Activated CD4-positive, CD25-positive, alpha-beta regulatory T cell treated with anti-CD3 and anti-CD28 coated beads, Interleukin-2, amount 50 U/mL, for 24 hours (primary cell): ENCODE results near the gene THSD7B.
"Not testable (repeated sequence)": the region's sequence is repeated elsewhere in the genome, so short reads cannot be mapped to it uniquely, and the experiment has no call there.

Source experiments
- ATAC-seq, 2 donors: fragments of 150-1000 bp; cut with Tn5 transposase; one replicate each; pipeline ENCODE4 v1.10.0; 2021; ENCODE audit warnings: mild to moderate bottlenecking in 1 of 2, moderate library complexity in 1 of 2

The THSD7B gene

DNA sequence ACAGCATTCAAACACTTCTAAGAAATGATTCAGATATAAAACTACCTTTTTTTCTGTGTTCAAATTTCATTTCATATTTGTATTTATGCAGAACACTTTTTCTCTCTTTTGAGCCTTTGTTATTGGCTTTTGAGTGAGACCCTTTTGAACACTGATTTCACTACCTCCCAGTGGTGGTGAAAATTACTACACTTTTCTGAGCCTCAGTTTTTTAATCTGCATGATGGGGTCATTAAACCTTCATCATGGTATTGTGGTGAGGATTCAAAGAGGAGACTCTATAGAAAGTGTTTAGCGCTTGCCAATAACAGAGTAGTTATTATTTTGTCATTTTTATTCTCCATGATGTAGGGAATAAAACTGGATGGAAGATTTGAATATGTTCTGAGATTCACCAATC, 169.8 kb downstream of the THSD7B start:
- ATAC-seq: no peak

DNA sequence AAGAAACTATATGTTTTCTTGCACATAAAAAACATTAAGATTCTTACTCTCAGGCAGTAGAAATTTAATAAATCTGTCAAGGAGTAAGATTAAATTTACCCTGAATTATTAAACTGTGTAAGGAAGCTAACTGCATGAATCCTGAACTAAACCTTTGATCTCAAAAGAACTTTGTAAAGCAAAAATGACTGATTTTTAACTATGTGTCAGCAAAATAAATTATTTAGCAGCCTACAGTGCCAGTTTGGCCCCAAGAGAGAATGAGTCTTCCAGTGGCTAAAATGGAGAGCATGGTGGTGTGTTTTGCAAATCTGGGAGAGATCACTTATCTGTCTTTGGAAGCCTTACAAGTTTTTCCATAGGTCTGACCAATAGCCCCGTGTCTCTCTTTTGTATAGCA, 190.7 kb downstream of the THSD7B start:
- no peak for ATAC-seq

DNA sequence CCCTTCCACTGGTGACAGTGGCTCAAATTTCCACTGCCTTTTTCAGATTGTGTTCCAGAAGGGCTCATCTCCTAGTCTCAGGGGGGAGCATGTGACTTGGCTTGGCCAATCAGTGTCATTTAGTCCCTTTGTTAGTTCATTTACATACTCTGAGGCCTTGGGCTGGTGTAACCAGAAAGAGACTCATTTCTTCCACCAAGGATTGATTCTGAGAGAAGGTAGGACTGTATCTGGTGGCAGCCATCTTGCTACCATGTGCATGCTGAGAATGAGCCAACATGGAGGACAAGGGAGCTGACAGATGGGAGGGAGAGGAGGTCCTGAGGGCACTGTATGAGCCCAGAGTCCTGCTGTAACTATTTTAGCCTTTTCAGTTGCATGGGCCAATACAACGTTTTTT, 191.7 kb downstream of the THSD7B start:
- ATAC-seq: no peak

DNA sequence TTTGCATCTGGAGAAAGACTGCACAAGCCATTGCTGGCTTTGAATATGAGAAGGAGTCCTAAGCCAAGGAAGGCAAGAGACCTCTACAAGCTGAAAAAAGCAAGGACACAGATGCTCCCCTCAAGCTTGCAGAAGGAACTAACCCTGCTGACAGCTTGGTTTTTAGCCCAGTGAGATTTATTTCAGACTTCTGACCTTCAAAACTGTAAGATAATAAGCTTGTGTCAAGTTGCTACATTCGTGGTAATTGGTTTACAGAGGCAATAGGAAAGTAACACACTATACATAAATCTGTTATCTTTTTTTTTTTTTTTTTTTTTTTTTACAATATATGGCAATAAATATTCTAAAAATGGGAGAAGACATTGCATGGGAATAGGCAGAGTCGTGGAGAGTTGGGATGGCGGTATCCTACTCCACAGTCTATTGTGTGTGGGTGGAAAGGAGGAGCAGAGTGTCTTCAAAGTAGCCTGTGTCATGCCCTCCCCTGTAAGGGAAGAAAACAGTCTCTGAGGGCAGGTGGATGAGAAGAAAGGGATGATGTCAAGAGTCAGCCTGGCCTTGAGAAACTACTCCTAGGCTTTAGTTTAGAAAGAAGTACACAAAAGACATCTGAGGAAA, 196.9 kb downstream of the THSD7B start:
- ATAC-seq: no peak

DNA sequence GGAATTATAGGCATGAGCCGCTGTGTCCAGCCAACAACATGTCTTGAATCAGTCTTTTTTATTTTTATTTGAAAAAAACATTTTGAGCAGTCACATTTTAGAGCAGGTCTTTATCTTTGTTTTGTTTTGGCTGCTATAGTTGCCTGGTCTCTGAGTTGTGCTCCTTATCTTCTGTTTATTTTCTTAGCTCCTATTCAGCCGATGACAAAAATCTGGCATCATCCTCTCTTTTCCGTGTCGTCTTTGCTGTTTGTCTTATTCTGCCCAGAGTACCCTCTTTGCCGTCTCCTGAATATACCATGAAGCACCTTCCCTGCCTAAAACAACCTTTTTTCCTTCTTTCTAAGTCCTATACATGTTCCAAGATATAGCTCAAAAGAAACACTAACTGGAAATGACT, 201.1 kb downstream of the THSD7B start:
- ATAC-seq: no peak

DNA sequence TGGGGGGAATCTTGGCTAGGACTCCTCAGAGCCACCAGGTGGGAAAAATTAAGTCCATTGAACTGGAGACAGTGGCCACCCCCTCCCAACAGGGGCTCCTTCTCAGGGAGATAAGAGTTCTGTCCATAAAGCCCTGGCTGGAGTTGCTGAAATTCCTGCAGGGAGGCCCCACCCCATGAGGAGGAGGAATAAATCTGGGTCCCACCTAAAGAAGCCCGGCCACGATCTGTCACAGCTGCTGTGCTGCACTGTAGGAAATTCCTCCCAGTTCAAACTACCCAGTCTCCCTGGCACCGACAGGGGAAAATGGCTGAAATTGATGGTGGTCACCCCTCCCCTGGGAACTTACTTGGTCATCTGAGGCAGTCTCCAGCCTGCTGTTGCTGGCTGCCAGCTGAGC, 215.0 kb downstream of the THSD7B start:
- ATAC-seq: no peak

DNA sequence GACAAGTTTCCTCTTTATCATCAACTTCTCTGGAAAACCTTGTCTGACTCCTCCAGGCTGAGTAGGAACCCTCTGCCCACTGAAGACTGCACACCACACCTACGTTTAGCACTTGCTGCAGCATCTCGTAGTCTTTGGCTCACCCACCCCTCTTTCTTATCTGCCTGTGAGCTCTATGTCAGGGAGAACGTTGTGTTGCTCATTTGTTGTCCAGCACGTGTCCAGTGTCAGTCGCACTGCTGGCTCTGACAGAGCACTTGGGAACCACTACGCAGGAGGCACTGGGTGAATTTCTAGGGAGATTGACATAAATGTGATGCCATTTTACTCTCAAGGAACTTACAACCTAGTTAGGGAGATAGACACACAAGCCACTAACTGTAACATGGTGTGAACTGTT, 216.3 kb downstream of the THSD7B start:
- ATAC-seq: not testable (repeated sequence)

DNA sequence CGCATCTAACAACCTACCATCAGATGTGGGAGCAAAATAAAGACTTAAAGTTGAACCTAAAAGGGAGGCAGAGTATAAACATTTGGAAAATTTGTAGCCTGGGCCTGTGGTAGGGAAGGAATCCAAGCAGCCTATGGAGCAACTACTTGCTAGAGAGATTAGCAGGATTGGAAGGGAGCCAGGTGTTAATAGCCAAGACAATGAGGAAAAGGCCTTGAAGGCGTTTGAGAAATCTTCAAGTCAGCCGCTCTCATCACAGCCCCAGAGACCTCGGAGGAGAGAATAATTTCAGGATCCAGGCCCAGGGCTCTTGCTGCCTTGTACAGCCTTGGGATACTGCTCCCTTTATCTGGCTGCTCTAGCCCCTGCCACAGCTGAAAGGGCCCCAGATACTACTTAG, 219.7 kb downstream of the THSD7B start:
- no peak for ATAC-seq

DNA sequence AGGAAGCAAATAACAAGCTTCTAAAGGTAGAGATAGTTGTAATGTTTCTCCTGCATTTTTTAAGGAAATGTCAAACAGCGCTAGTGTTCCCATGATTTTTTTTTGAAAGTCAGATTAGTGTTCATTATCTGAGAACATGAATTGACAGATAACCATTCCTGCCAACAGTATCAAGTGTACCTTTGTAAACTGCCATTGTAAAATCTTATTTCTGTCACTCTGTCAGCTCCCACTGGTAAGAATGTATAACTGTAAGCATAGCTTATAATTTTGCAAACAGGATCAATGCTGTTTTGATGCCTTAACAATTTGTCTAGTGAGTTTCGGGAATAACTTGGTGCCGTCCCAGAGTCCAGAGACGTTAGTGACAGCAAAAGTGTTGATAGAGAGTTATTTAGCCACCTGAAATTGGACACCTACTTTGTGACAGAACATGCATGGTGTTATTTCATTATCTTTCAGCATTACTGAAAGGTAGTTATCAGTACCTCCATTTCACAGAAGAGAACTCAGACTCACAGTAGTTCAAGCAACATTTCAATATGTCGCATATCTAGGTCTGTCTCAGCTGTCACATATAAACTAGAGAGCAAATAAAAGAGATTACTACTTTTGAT, 221.4 kb downstream of the THSD7B start:
- no peak for ATAC-seq

DNA sequence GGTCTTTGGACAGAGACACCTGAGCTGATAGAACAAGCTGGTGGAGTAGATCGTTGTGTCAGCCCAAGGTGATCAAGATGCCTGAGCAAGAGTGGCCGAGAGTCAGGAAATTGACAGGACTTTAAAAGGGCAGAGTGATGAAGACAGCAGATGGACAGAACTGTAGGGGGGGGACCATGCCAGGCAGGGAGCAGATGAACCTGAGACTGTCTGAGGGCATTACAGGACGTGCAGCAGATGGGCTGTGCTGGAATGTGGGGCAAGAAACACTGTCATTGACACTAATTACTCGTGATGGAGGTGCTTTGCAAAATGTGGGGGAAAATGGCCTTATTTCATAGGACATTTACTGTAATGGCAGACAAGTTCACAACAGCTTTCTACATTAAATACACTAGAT, 225.0 kb downstream of the THSD7B start:
- no peak for ATAC-seq

DNA sequence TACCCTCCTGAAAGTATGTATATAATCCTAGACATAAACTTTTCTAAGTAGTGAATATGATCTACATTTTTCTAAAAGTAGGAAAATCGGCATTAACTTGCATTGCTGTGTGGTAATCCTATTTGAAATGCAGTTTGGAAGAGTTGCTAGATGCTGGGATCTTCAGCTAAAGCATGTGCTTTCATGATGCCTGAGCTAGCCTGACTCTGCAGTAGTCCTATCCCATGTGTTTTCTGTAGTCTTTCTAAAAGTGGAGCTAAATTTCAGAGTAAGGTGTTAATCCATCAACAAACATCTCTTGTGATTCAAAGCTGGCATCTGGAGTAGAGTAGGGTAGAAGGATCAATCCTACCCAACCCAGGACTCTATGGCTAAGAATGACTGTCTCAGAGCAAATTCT, 229.4 kb downstream of the THSD7B start:
- ATAC-seq: no peak

DNA sequence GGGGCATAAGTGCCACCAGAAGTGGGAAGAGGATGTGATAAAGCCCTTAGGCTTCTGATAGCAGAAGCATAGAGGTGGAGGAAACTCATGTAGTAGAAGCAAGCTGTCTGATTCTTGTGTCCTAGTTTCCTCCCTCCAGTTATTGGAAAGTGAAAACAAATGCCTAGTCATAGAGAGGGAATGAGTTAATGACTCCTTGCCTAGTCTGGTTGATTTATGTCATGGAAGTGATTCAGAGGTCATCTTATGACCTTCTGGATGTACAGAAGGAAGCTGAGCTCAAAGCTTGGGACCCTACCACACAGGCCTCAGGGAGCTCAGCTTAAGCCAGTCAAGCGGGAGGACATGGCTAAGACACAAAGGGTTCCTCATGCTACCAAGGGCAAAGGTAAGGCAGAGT, 232.2 kb downstream of the THSD7B start:
- ATAC-seq: no peak

DNA sequence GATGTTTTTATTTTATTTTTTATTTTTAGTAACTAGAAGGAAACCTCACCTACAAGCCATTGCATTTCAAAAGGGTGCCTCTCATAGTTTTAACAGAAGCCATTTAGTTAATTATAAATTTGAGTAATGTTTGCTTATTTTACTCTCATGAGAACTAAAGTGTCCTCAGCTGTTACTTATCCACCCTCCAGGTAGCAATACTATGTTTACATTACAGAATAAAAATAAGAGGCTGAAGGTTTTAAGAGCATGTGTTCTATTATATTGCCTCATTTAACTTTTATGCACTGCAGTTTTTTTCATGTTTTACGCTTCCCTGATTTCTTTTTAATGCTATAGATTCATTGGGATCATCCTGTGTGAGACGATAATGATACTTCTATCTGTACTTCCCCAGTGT, 235.5 kb downstream of the THSD7B start:
- ATAC-seq: no peak

DNA sequence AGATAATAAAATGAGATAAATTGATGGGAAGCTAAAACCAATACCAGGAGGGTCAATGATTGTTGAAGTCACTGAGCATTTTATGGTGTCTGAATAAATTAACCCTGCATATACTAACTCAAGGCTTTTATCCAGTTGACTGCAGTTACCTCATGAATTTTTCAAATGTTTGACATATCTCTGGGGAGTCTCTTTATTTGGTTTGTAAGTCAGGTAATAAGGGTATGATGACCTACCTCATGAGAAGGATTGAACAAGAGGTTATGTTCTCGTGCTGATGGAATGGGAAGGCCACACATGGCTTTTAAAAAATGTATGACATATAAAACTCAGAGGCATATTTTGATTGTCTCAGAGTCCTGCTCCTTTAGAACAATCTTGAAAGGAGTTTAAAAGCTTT, 237.6 kb downstream of the THSD7B start:
- ATAC-seq: no peak

DNA sequence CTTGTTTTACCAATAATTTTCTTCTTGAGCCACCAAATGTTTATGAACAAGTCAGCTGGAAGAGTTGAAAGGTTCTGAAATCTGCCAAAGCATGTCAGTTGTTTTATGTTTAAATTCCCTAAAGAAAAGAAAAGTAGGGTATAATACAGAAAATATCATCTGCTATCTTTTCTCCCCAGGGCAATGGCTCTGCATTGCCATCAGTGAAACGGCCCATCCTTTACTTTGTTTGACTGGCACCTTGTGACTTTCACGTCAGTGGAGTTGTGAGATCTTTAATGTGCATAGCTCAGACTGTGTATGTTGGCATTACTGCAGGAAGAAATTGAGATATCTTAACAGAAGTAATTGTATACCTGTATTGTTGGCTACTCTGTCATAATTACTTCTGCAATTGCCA, 239.9 kb downstream of the THSD7B start:
- no peak for ATAC-seq

DNA sequence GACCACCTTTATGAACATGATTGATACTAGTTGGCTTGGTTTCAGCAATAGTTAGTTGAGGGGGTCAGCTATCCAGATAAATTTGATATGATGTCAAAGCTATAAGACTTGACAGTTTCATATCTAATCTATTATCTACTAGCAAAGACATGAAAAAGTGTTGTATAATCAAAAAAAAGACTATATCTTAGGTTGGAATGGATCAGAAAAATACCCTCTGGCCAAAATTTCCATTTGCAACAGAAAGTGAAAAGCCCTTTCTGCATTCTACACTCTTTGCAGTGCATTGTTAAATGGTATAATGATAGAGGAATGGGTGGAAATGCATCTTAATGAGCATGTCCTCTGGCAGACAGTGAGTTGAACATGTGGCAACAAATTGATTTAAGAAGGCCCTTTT, 242.6 kb downstream of the THSD7B start:
- ATAC-seq: no peak

DNA sequence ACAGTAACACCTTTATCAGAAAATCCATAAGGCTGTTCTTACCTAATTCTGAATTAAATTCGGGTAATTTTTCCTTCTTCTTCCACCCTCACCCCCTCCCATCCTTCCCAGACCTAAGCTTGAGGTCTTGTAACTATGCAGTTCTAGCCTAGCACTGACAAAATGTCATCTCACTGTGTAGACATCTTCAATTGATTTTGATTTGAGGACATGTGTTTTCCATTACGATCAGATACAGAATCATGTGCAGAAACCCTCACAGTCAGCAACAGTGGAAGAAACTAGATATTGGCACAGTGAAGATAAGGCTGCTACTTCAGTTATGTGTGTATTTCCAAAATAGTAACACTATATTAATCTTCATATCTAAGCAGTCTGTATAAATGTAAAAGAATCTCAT, 244.6 kb downstream of the THSD7B start:
- no peak for ATAC-seq

DNA sequence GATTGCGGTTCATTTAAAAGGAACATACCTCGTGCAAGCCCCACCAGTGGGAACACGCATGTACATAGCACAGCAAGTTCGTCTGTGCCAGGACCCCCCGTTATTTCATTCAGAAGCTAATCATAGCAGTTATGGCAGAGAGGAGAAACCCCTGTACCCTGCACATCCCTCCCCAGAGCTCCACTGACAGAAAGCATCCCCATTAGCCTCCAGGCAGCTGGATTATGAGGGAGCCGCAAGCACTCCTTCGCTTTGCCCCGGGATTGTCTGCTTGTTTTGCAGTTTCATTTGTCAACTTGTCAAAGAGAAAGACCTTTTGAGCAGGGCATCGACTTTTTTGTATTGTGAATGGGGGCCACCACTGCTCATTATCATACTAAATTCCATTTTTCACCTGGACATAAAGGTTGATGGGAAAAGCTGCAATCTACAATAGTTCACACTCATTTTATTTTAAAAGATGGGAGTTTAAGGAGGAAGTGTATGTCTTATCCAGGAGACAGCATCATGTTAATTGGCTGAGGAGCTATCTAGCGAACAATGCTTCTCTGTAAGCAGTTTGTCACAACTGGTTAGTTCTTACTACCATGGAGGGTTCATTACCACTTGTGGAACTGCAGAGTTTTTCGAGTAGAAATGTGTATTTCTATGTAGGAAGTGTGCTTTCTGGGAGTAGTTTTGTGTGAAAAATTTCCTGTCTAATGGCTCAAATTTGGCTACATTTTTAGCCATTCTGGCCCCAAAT, 255.3 kb downstream of the THSD7B start:
- ATAC-seq: no peak

DNA sequence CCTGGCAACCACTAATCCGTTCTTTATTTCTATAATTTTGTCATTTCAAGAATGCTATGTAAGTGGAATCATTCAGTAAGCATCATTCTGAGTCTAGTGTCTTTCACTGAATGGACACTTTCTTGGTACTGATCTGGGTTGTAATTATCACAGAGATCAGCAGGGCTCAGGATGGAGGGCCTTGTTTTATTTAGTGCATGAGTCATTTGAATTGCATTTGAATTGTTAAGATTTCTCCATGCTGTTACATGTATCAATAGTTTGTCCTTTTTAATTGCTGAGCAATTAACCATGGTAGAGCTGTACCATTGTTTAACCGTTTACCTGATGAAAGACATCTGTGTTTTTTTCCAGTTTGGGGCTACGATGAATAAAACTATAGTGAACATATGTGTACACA, 256.4 kb downstream of the THSD7B start:
- no peak for ATAC-seq

DNA sequence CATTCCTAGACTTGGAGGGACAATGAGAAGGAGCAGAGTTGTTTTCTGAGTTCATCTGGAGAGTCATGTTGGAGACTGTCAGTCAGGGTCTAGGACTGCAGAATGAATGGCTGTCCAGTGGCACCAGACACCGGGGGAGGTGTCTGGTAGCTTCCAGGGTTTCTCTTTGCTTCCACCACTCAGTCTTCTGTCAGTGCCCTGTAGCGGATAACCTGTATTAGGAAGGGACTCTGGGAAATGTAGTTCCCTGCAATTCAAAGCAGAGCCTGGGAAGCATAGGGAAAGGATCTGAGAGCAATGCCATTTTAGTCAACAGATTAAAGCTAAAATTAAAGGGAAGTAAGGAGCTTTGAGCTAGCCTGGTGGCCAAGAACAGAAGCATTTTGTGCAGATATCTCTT, 257.9 kb downstream of the THSD7B start:
- ATAC-seq: no peak

DNA sequence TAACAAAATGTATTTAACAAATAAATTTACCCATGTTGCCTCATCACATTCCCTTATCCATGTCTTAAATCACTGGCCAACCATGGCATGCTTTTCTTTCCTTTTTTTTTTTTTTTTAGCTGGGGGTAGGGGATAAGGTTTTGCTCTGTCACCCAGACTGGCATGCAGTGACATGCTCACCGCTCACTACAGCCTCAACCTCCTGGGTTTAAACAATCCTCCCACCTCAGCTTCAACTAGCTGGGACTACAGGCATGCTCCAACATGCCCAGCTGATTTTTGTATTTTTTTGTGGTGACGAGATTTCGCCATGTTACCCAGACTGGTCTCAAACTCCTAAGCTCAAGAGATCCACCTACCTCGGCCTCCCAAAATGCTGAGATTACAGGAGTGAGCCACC, 266.4 kb downstream of the THSD7B start:
- no peak for ATAC-seq

DNA sequence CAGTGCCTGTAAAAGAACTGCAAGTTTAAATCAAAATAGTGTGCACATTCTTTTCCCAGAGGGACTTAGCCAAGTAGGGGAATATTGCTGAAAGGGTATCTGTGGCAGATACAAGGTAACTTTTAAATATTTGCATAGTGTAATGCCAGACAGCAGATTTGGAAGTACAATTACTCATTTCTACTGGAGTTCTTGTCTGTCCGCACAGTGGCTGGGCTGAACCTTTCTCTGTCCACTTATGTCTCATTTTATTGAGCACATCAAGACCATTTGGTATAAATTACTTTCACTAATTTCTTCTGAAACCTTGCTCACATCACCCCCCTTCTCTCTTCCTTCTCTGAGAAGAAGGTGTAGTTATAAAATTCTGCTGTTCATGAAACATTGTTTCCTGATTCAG, 271.3 kb downstream of the THSD7B start:
- no peak for ATAC-seq

DNA sequence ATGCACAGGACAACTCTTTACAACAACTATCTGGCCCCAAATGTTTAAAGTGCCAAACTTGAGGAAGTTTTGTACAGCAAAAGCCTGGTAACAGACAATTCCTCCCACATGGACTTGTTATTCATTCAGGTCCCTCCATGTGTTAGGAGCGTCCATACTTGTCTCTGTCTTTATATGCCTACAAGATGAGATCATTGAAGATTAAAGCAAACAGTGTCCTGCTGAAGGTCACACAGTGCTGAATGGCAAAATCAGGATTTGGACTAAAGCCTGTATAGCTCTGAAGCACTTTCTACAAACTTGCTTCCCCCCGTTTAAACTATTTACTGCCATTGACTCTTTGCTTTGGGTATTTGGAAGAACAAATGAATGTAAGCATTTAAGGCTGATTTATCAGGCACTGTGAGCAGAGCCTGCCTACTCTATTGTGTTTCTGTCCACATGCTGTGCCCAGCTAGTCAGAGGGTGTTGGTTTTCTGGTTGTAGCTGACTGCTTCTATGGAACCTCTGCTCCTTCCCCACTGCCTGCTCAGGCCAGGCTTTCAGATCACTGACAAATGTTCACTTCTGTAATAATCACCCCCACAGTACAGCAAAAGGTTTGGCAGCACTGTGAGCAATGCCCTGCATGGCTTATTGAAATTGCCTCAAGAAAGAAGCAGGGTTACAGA, 274.3 kb downstream of the THSD7B start:
- ATAC-seq: no peak

DNA sequence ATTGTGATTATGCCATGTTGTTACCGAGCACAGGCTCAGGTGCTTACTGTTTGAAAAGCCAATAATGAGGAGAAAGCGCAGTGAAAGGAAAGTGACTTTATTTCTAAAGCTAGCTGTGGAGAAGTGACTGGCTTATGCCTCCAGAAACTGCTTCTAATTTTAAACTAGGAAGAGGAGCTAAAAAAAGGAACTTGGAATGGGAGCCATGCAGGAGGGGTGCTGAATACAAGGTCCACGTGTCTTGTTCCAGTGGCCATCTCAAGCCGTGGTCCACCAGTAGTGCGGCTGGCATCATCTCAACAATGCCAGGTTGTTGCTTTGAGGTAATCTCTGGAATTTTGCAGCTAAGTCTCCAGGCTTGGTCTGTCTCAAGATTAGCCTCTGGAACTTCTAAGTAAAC, 282.0 kb downstream of the THSD7B start:
- no peak for ATAC-seq
